SK-N-SH (cell line): ENCODE results near the gene TRHDE. TPM values are rescaled to one million over a fixed set of nuclear protein-coding genes. Genes with fewer than 3 reads are reported as not detected.

Experiments
- CTCF ChIA-PET: fragments of 300-600, 350-600 bp; formaldehyde crosslinking; extraction: SDS; loops from one replicate; lab custom pipeline; 2021; lab: Yijun Ruan, JAX
- POLR2A ChIA-PET: fragments of 350-600 bp; sonication (Branson Sonifier 250); formaldehyde crosslinking; extraction: SDS; loops from one replicate; lab custom pipeline; 2020; ENCODE audit warnings: antibody characterized with exemption, inconsistent platforms; lab: Yijun Ruan, JAX
- DNase-seq: peaks from one replicate; pipeline ENCODE4 v3.0.0; 2012
- H2AFZ ChIP-seq: fragments of 200-600 bp; sonication (generic); 2 replicates; pipeline ENCODE4 v1.8.1; 2016; ENCODE audit warnings: antibody characterized with exemption, mild to moderate bottlenecking, low read depth
- H3F3A ChIP-seq: fragments of 200-600 bp; sonication (generic); replicated peaks from 2 replicates; pipeline ENCODE3; 2016; ENCODE audit warnings: antibody characterized with exemption, mild to moderate bottlenecking; ENCODE audit not compliant: insufficient read depth
- H3K27ac ChIP-seq, 2 experiments: fragments of 200-500 bp in 1 of 2; fragments of 200-600 bp in 1 of 2; sonication (Bioruptor generic) in 1 of 2; sonication (generic), shearing (Covaris generic) in 1 of 2; 2 replicates each; pipeline versions ENCODE4 v1.5.1 to v1.6.1; 2014 to 2016; ENCODE audit warnings: low read depth in 2 of 2, inconsistent platforms in 1 of 2, low read length in 1 of 2, mild to moderate bottlenecking in 1 of 2, mixed read lengths in 1 of 2
- H3K27me3 ChIP-seq: fragments of 200-600 bp; sonication (generic), shearing (Covaris generic); 2 replicates; pipeline ENCODE4 v1.6.1; 2016; ENCODE audit warnings: mixed run types; ENCODE audit not compliant: insufficient read depth
- H3K36me3 ChIP-seq, 2 experiments: fragments of 200-500 bp in 1 of 2; fragments of 200-600 bp in 1 of 2; sonication (Bioruptor generic) in 1 of 2; sonication (generic) in 1 of 2; replicated peaks in 1 of 2; 2 replicates each; pipeline versions ENCODE3 to v1.5.1; 2014 to 2016; ENCODE audit warnings: low read length in 1 of 2, mild to moderate bottlenecking in 1 of 2; ENCODE audit not compliant: insufficient read depth in 2 of 2, control insufficient read depth in 1 of 2
- H3K4me1 ChIP-seq, 2 experiments: fragments of 200-500 bp in 1 of 2; fragments of 200-600 bp in 1 of 2; sonication (Bioruptor generic) in 1 of 2; sonication (generic), shearing (Covaris generic) in 1 of 2; 2 replicates each; pipeline versions ENCODE4 v1.5.1 to v1.6.1; 2014 to 2016; ENCODE audit warnings: low read depth in 1 of 2, low read length in 1 of 2, mixed run types in 1 of 2; ENCODE audit not compliant: insufficient read depth in 2 of 2, control insufficient read depth in 1 of 2
- H3K4me2 ChIP-seq: fragments of 200-600 bp; sonication (generic), shearing (Covaris generic); 2 replicates; pipeline ENCODE4 v1.6.1; 2017; ENCODE audit warnings: mixed run types
- H3K4me3 ChIP-seq, 2 experiments: fragments of 200-500 bp in 1 of 2; fragments of 200-600 bp in 1 of 2; sonication (Bioruptor generic) in 1 of 2; sonication (generic), shearing (Covaris generic) in 1 of 2; 2 replicates each; pipeline versions ENCODE4 v1.5.1 to v1.8.1; 2014 to 2016; ENCODE audit warnings: low read depth in 2 of 2, inconsistent platforms in 1 of 2, low read length in 1 of 2, mild to moderate bottlenecking in 1 of 2, mixed read lengths in 1 of 2, moderate library complexity in 1 of 2
- H3K79me2 ChIP-seq: fragments of 200-600 bp; sonication (generic); 2 replicates; pipeline ENCODE4 v1.8.1; 2017; ENCODE audit warnings: mild to moderate bottlenecking; ENCODE audit not compliant: insufficient read depth
- H3K9ac ChIP-seq: fragments of 200-600 bp; sonication (generic); 2 replicates; pipeline ENCODE4 v1.6.1; 2017; ENCODE audit warnings: mixed run types
- H3K9me2 ChIP-seq: fragments of 200-600 bp; sonication (generic); 2 replicates; pipeline ENCODE4 v1.6.1; 2017; ENCODE audit warnings: mixed run types
- H3K9me3 ChIP-seq: fragments of 200-600 bp; sonication (generic); 2 replicates; pipeline ENCODE4 v1.6.1; 2017; ENCODE audit warnings: mixed run types, mild to moderate bottlenecking, moderate library complexity
- H4K20me1 ChIP-seq: fragments of 200-600 bp; sonication (generic); 2 replicates; pipeline ENCODE4 v1.6.1; 2017; ENCODE audit warnings: mild to moderate bottlenecking, mixed run types; ENCODE audit not compliant: insufficient read depth
- CHD2 ChIP-seq: fragments of 150-350 bp; IDR thresholded peaks from 2 replicates; pipeline ENCODE4 v1.6.1; 2018; ENCODE audit warnings: low read length; ENCODE audit not compliant: partially characterized antibody
- EP300 ChIP-seq, 2 experiments: IDR thresholded peaks; 2 replicates each; pipeline versions ENCODE4 v1.4.0 to v1.6.1; 2012; ENCODE audit warnings: borderline replicate concordance in 1 of 2, low read depth in 1 of 2, low read length in 1 of 2
- FOSL2 ChIP-seq: IDR thresholded peaks from 2 replicates; pipeline ENCODE4 v1.4.0; 2012; ENCODE audit warnings: low read depth, mild to moderate bottlenecking, moderate library complexity, borderline replicate concordance
- FOXJ3 ChIP-seq: sonication (generic); formaldehyde crosslinking; IDR thresholded peaks from 2 replicates; pipeline ENCODE4 v1.5.1; 2020; ENCODE audit warnings: mild to moderate bottlenecking, missing genetic modification reagents
- FOXM1 ChIP-seq: IDR thresholded peaks from 2 replicates; pipeline ENCODE4 v1.4.0; 2012; ENCODE audit warnings: low read depth, mild to moderate bottlenecking
- GATA2 ChIP-seq: sonication (generic); formaldehyde crosslinking; IDR thresholded peaks from 2 replicates; pipeline ENCODE4 v1.5.0; 2020; ENCODE audit warnings: mild to moderate bottlenecking, missing genetic modification reagents
- MXI1 ChIP-seq: IDR thresholded peaks from 2 replicates; pipeline ENCODE4 v1.6.1; 2012; ENCODE audit warnings: mild to moderate bottlenecking, low read depth, low read length, improper control_type of control experiment
- NRF1 ChIP-seq: IDR thresholded peaks from 2 replicates; pipeline ENCODE4 v1.6.1; 2012; ENCODE audit warnings: low read depth, mild to moderate bottlenecking, low read length
- POLR2AphosphoS5 ChIP-seq: IDR thresholded peaks from 2 replicates; pipeline ENCODE4 v1.6.1; 2012; ENCODE audit warnings: low read depth, low read length
- SIN3A ChIP-seq: IDR thresholded peaks from 2 replicates; pipeline ENCODE4 v1.6.1; 2012; ENCODE audit warnings: low read depth, mild to moderate bottlenecking, low read length, moderate library complexity, borderline replicate concordance
- SMC3 ChIP-seq: IDR thresholded peaks from 2 replicates; pipeline ENCODE4 v1.6.1; 2012; ENCODE audit warnings: low read depth, low read length, improper control_type of control experiment
- TAF1 ChIP-seq: IDR thresholded peaks from 2 replicates; pipeline ENCODE4 v1.6.1; 2012; ENCODE audit warnings: low read depth, mild to moderate bottlenecking, low read length, moderate library complexity, borderline replicate concordance
- USF1 ChIP-seq: IDR thresholded peaks from 2 replicates; pipeline ENCODE4 v1.4.0; 2012; ENCODE audit warnings: low read depth, borderline replicate concordance
- WGBS: methylation state at CpG from one replicate; pipeline ENCODE4 v1.1.6; 2017; ENCODE audit warnings: low lambda C conversion rate; 5-methylcytosine and 5-hydroxymethylcytosine counted together
- polyA plus RNA-seq, 3 experiments: library from polyadenylated mRNA; depleted of rRNA; stranded (reverse); fragments of >200 nt; gene quantifications; 2 replicates each; pipeline ENCODE4 v1.2.3, GENCODE V29; 2012
- TF ChIP-seq, protein P1 (sequence below): IDR thresholded peaks from 2 replicates; pipeline ENCODE4 v1.4.0; 2012; ENCODE audit warnings: low read depth

TRHDE gene
- polyA plus RNA-seq, 1 of the 3 experiments (the other 2 are of a cell fraction), result 0.46 TPM

- no peak for TF ChIP-seq EP300 (IDR thresholded peaks at IDR 0.05; ENCODE audit: borderline replicate concordance in 1 of 2, low read depth in 1 of 2, low read length in 1 of 2)
- TF ChIP-seq FOXJ3 (CRISPR knock-in tag), result no peak
- TF ChIP-seq, protein P1, sequence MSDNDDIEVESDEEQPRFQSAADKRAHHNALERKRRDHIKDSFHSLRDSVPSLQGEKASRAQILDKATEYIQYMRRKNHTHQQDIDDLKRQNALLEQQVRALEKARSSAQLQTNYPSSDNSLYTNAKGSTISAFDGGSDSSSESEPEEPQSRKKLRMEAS, result no peak
Observed at GRCh38 chr12:72716221-72716620, 444.1 kb downstream of the TRHDE start (continued).

- no peaks in the 10 kb centered on the region for H3K9me3 ChIP-seq
- DNase-seq, result no peak
- no peaks in the 10 kb centered on the region for H3K4me1 ChIP-seq
- H3F3A ChIP-seq, result no peaks in the 10 kb centered on the region
- CTCF ChIA-PET, result no interaction called here
- TF ChIP-seq NRF1, result no peak
- no peak for TF ChIP-seq GATA2 (CRISPR knock-in tag)
- no peak for TF ChIP-seq TAF1
- TF ChIP-seq CHD2, result no peak
- TF ChIP-seq SIN3A, result no peak
- no peak for TF ChIP-seq EP300 (IDR thresholded peaks at IDR 0.05; ENCODE audit: borderline replicate concordance in 1 of 2, low read depth in 1 of 2, low read length in 1 of 2)
- no peak for TF ChIP-seq MXI1
- no peak for TF ChIP-seq FOSL2
- TF ChIP-seq FOXM1, result no peak
- no peak for TF ChIP-seq POLR2AphosphoS5
- no peak for TF ChIP-seq USF1
- no peak for TF ChIP-seq SMC3
- TF ChIP-seq, all 33 proteins: peak for 0
- H3K9me2 ChIP-seq, result no peaks in the 10 kb centered on the region
- WGBS, result 6% methylated on average over 1 of the region's 1 CpG
- no peak overlapping the region for H2AFZ ChIP-seq
- no peaks in the 10 kb centered on the region for H3K36me3 ChIP-seq
- H3K4me2 ChIP-seq, result no peak overlapping the region
- POLR2A ChIA-PET, result no interaction called here
- H3K27me3 ChIP-seq, result no peaks in the 10 kb centered on the region
- no peaks in the 10 kb centered on the region for H3K79me2 ChIP-seq
- H3K27ac ChIP-seq, result no peak overlapping the region
- no peak overlapping the region for H3K4me3 ChIP-seq
- no peaks in the 10 kb centered on the region for H4K20me1 ChIP-seq
- H3K9ac ChIP-seq, result no peak overlapping the region
Observed at GRCh38 chr12:72717036-72717435, 444.9 kb downstream of the TRHDE start.
